Astrocyte (in vitro differentiated cells and primary cell): ENCODE data around the gene ERCC8. TPM values are rescaled to one million over a fixed set of nuclear protein-coding genes. Genes with fewer than 3 reads are reported as not detected.

ENCODE experiments used
- DNase-seq: peaks from one replicate; pipeline ENCODE4 v3.0.0-alpha.2; 2010; ENCODE audit warnings: low read depth
- FAIRE-seq: peaks from 2 replicates; lab custom pipeline; 2011; peaks lifted over from hg19 to GRCh38; lab: Jason Lieb, UNC
- H2AFZ ChIP-seq: 2 replicates; pipeline ENCODE4 v1.6.0; 2012; ENCODE audit warnings: low read depth, low read length, inconsistent platforms
- H3K27ac ChIP-seq: 2 replicates; pipeline ENCODE4 v1.5.1; 2011; ENCODE audit warnings: low read depth, low read length, inconsistent platforms
- H3K27me3 ChIP-seq: 2 replicates; pipeline ENCODE4 v1.6.0; 2011; ENCODE audit warnings: low read length, inconsistent platforms; ENCODE audit not compliant: insufficient read depth
- H3K36me3 ChIP-seq: 2 replicates; pipeline ENCODE4 v1.5.1; 2011; ENCODE audit warnings: low read length, inconsistent platforms; ENCODE audit not compliant: insufficient read depth
- H3K4me1 ChIP-seq: 2 replicates; pipeline ENCODE4 v1.5.1; 2011; ENCODE audit warnings: low read length, inconsistent platforms; ENCODE audit not compliant: insufficient read depth
- H3K4me2 ChIP-seq: 2 replicates; pipeline ENCODE4 v1.6.0; 2012; ENCODE audit warnings: low read length, inconsistent platforms
- H3K4me3 ChIP-seq: 2 replicates; pipeline ENCODE4 v1.5.1; 2011; ENCODE audit warnings: low read depth, mild to moderate bottlenecking, low read length, inconsistent platforms; ENCODE audit not compliant: insufficient read depth
- H3K79me2 ChIP-seq: 2 replicates; pipeline ENCODE4 v1.6.0; 2012; ENCODE audit warnings: mild to moderate bottlenecking, low read length, inconsistent platforms; ENCODE audit not compliant: insufficient read depth
- H3K9ac ChIP-seq: 2 replicates; pipeline ENCODE4 v1.6.0; 2012; ENCODE audit warnings: mild to moderate bottlenecking, low read length, inconsistent platforms
- H3K9me3 ChIP-seq: 2 replicates; pipeline ENCODE4 v1.5.1; 2012; ENCODE audit warnings: low read depth, mild to moderate bottlenecking, low read length, inconsistent platforms; ENCODE audit not compliant: insufficient read depth
- H4K20me1 ChIP-seq: 2 replicates; pipeline ENCODE4 v1.6.0; 2012; ENCODE audit warnings: low read length, inconsistent platforms; ENCODE audit not compliant: insufficient read depth
- H3K27ac Mint-ChIP-seq: one replicate; pipeline ENCODE4 v1.8.0; 2021; ENCODE audit warnings: mild to moderate bottlenecking, mixed read lengths; ENCODE audit not compliant: unreplicated experiment
- H3K27me3 Mint-ChIP-seq: one replicate; pipeline ENCODE4 v1.8.0; 2021; ENCODE audit warnings: low read depth, mixed read lengths; ENCODE audit not compliant: unreplicated experiment
- H3K36me3 Mint-ChIP-seq: one replicate; pipeline ENCODE4 v1.8.0; 2021; ENCODE audit warnings: low read depth, mixed read lengths; ENCODE audit not compliant: unreplicated experiment
- H3K4me1 Mint-ChIP-seq: one replicate; pipeline ENCODE4 v1.8.0; 2021; ENCODE audit warnings: low read depth, mixed read lengths; ENCODE audit not compliant: unreplicated experiment
- H3K4me3 Mint-ChIP-seq: one replicate; pipeline ENCODE4 v1.8.0; 2021; ENCODE audit warnings: mild to moderate bottlenecking, moderate library complexity, mixed read lengths; ENCODE audit not compliant: unreplicated experiment
- H3K9me3 Mint-ChIP-seq: one replicate; pipeline ENCODE4 v1.8.0; 2021; ENCODE audit warnings: mild to moderate bottlenecking, mixed read lengths; ENCODE audit not compliant: unreplicated experiment
- CTCF ChIP-seq: IDR thresholded peaks from 2 replicates; pipeline ENCODE4 v1.5.1; 2011; ENCODE audit warnings: low read depth, mild to moderate bottlenecking, inconsistent platforms, low read length, moderate library complexity; ENCODE audit not compliant: insufficient read depth
- EZH2 ChIP-seq: IDR thresholded peaks from 2 replicates; pipeline ENCODE4 v1.6.1; 2012; ENCODE audit warnings: mild to moderate bottlenecking, low read length, inconsistent platforms; ENCODE audit not compliant: insufficient read depth
- total RNA-seq: library from RNA; stranded (reverse); gene quantifications from 2 replicates; pipeline ENCODE4 v1.2.1, GENCODE V29; 2021

The ERCC8 gene
- total RNA-seq, 1 donor from 2014 or later: 11.8 TPM

DNA sequence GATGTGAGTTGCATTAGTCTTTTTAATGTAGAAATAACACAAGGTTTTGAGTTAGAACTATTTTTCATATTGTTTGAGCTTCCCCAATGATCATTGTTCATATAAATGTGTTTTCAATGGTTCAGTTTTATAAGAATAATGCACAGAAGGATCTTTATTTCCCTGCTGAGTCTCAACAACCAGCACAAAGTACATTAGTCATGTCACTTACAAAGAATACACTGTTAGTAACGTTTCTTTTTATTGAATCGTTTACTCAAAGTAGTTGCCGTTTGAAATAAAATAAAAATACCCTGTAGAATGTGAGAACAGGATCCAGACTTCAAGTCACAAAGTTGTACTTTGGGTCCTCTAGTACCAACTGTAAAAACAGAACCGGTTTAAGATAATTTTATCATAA is 41.5 kb downstream of the ERCC8 start:
- H3K79me2 ChIP-seq: no peaks in the 10 kb centered on the region
- H3K4me1 Mint-ChIP-seq: no peaks in the 10 kb centered on the region
- peaks cover 2% of the 10 kb centered on the region for H3K36me3 Mint-ChIP-seq
- DNase-seq: no peak
- no peaks in the 10 kb centered on the region for H3K9me3 Mint-ChIP-seq
- no peaks in the 10 kb centered on the region for H3K27me3 Mint-ChIP-seq
- H3K27me3 ChIP-seq: no peaks in the 10 kb centered on the region
- no peak overlapping the region for H3K9ac ChIP-seq
- H3K27ac Mint-ChIP-seq: no peak overlapping the region
- H3K9me3 ChIP-seq: no peaks in the 10 kb centered on the region
- no peak for FAIRE-seq
- no peak overlapping the region for H2AFZ ChIP-seq
- H3K4me2 ChIP-seq: no peak overlapping the region
- H4K20me1 ChIP-seq: no peaks in the 10 kb centered on the region
- no peak overlapping the region for H3K4me3 Mint-ChIP-seq
- H3K4me1 ChIP-seq: no peaks in the 10 kb centered on the region
- H3K4me3 ChIP-seq: no peak overlapping the region
- TF ChIP-seq EZH2 (no peak), CTCF (no peak)
- H3K36me3 ChIP-seq: no peaks in the 10 kb centered on the region
- no peak overlapping the region for H3K27ac ChIP-seq

DNA sequence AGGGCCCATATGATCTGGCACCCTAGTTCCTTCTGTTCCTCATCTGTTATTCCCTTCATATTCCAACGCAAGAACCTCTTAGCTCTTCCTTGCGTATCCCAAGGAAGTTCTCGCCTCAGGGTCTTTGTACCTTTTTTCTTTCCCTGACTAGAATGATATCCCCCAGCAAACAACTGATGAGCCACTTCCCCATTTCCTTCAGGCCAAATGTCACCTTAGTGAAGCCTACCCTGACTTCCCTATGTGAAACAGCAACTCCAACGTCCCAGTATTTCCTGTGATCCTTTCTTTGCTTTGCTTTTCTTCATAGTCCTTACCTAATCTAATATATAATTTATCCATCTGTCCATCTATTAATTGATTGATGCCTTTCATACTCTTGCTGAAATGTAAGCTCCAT is 47.9 kb downstream of the ERCC8 start:
- no peak overlapping the region for H3K4me3 Mint-ChIP-seq
- no peak overlapping the region for H3K4me3 ChIP-seq
- no peaks in the 10 kb centered on the region for H3K27me3 Mint-ChIP-seq
- H3K27me3 ChIP-seq: no peaks in the 10 kb centered on the region
- H3K9me3 ChIP-seq: no peaks in the 10 kb centered on the region
- H3K36me3 Mint-ChIP-seq: peaks cover 12% of the 10 kb centered on the region
- H3K4me2 ChIP-seq: no peak overlapping the region
- H3K4me1 Mint-ChIP-seq: no peaks in the 10 kb centered on the region
- H4K20me1 ChIP-seq: no peaks in the 10 kb centered on the region
- no peaks in the 10 kb centered on the region for H3K4me1 ChIP-seq
- H3K27ac ChIP-seq: no peak overlapping the region
- no peak for DNase-seq
- TF ChIP-seq EZH2: no peak
- TF ChIP-seq CTCF: no peak
- no peaks in the 10 kb centered on the region for H3K9me3 Mint-ChIP-seq
- no peak for FAIRE-seq
- H3K27ac Mint-ChIP-seq: no peak overlapping the region
- no peaks in the 10 kb centered on the region for H3K79me2 ChIP-seq
- H2AFZ ChIP-seq: no peak overlapping the region
- H3K9ac ChIP-seq: no peak overlapping the region
- H3K36me3 ChIP-seq: peaks cover 7% of the 10 kb centered on the region

- Histone ChIP-seq H3K27me3 (no peaks in the 10 kb centered on the region), H2AFZ (no peak overlapping the region), H3K9me3 (no peaks in the 10 kb centered on the region), H3K4me3 (no peak overlapping the region), H4K20me1 (no peaks in the 10 kb centered on the region), H3K9ac (no peak overlapping the region), H3K4me1 (no peaks in the 10 kb centered on the region), H3K4me2 (no peak overlapping the region), H3K36me3 (peaks cover 7% of the 10 kb centered on the region), H3K27ac (no peak overlapping the region), H3K79me2 (no peaks in the 10 kb centered on the region)
- no peaks in the 10 kb centered on the region for H3K4me1 Mint-ChIP-seq
- TF ChIP-seq EZH2 (no peak), CTCF (no peak)
- no peak overlapping the region for H3K4me3 Mint-ChIP-seq
- H3K36me3 Mint-ChIP-seq: peaks cover 12% of the 10 kb centered on the region
- DNase-seq: no peak
- no peak for FAIRE-seq
- H3K27me3 Mint-ChIP-seq: no peaks in the 10 kb centered on the region
- H3K9me3 Mint-ChIP-seq: no peaks in the 10 kb centered on the region
- no peak overlapping the region for H3K27ac Mint-ChIP-seq
Measured at GRCh38 chr5:60893521-60893920, 51.3 kb downstream of the ERCC8 start.
